Stimulated activated CD4-positive, alpha-beta T cell treated with anti-CD3 and anti-CD28 coated beads, Interleukin-1b, Interleukin-23, amount 100 ng/mL, for 1 hour (primary cell): ENCODE results near the gene GNB3.

Source experiments
- DNase-seq, 2 donors: peaks; one replicate each; pipeline ENCODE4 v3.0.0-alpha.2; 2020; ENCODE audit warnings: low read depth in 2 of 2

The GNB3 gene

GRCh38 chr12:6840761-6841515 lies at the start of gene GNB3:
Gene GNB3, plus strand, starts transcription at chr12:6840925. Its CDS starts 363 bp downstream, at chr12:6841288.
- DNase-seq: no peak

GRCh38 chr12:6791931-6792520 lies 48.7 kb upstream of the GNB3 start:
- no peak for DNase-seq

- no peak for DNase-seq
Observed at GRCh38 chr12:6792522-6793201, 48.1 kb upstream of the GNB3 start.

GRCh38 chr12:6795088-6795487 lies 45.6 kb upstream of the GNB3 start:
- no peak for DNase-seq

- no peak for DNase-seq
Observed at GRCh38 chr12:6796576-6796975, 44.1 kb upstream of the GNB3 start.

GRCh38 chr12:6799147-6799546 lies 41.6 kb upstream of the GNB3 start:
- DNase-seq: no peak

- no peak for DNase-seq
Observed at GRCh38 chr12:6807170-6807569, 33.6 kb upstream of the GNB3 start.

- no peak for DNase-seq
Observed at GRCh38 chr12:6809056-6809455, 31.7 kb upstream of the GNB3 start.

GRCh38 chr12:6810758-6811157 lies 30.0 kb upstream of the GNB3 start:
- DNase-seq: no peak

- DNase-seq: no peak
Observed at GRCh38 chr12:6813363-6813762, 27.4 kb upstream of the GNB3 start.

GRCh38 chr12:6816598-6816997 lies 24.1 kb upstream of the GNB3 start:
- DNase-seq: no peak

- DNase-seq: no peak
Observed at GRCh38 chr12:6817098-6817497, 23.6 kb upstream of the GNB3 start.

- DNase-seq: no peak
Observed at GRCh38 chr12:6817662-6818157, 23.0 kb upstream of the GNB3 start.

GRCh38 chr12:6818222-6818621 lies 22.5 kb upstream of the GNB3 start:
- no peak for DNase-seq

- DNase-seq: no peak
Observed at GRCh38 chr12:6818645-6819044, 22.1 kb upstream of the GNB3 start.

- DNase-seq: no peak
Observed at GRCh38 chr12:6819106-6820030, 21.4 kb upstream of the GNB3 start.

- DNase-seq: no peak
Observed at GRCh38 chr12:6820166-6820565, 20.6 kb upstream of the GNB3 start.

- no peak for DNase-seq
Observed at GRCh38 chr12:6821591-6822425, 18.9 kb upstream of the GNB3 start, which contains the start of gene GPR162. Gene GPR162, plus strand, starts transcription at chr12:6821821. Its CDS starts 2,078 bp downstream, at chr12:6823899.

GRCh38 chr12:6822426-6823135 lies 18.1 kb upstream of the GNB3 start:
- no peak for DNase-seq
